ENCODE results near the gene RNF112.
"Not testable (repeated sequence)": the region's sequence is repeated elsewhere in the genome, so short reads cannot be mapped to it uniquely, and the experiment has no call there.

The RNF112 gene

DNA sequence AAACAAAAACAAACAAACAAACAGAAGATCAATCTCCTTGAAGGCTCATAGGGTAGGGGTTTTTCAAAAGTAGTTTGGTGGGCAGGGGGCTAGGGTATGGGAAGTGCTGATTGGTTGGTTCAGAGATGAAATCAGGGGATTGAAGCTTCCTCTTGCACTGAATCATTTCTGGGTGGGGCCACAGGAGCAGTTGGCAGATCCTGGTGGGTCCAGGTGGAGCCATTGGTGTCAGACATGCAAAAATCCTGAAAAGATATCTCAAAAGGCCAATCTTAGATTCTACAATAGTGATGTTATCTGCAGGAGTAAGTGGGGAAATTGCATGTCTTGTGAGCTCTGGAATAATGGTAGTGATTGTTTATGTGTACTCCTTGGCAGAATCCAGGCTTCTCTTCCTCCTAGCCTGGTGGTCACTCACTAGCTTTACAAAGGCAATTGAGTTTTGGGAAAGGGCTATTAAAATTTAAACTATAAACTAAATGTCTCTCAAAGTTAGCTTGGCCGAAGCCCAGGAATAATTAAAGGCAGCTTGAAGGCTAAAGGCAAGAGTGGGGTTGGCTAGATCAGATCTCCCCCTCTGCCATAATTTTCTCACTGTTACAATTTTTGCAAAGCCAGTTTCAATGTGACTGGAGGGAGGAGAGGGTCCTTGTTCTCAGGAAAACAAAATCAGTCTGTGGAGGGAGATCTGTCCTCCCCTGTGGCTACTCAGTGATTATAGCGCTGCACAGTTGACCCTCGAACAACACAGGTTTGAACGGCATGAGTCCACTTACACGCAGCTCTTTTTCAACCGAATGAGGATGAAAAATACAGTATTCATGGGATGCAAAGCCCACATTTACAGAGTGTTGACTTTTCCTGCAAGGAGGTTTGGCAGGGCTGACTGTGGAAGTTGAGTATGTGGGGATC is 45.2 kb downstream of the RNF112 start:
- no peak for DNase-seq

DNA sequence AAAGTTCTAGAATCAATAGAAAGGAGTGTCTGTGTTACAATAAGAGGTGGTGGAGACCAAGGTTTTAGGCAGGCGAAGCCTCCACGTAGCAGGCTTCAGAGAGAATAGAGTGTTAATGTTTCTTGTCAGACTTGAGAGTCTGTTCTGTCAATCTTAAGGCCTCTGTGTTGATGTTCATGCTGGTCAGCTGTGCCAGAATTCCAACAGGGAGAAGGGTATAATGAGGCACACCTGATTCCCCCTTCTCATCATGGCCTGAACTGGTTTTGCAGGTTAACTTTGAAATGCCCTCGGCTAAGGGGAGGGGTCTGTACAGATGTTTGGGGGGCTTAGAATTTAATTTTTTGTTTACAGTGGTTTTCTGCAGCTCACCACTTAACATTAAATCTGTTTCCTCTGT is 46.0 kb downstream of the RNF112 start:
- no peak for DNase-seq

GRCh38 chr17:19457830-19458271 is 46.8 kb downstream of the RNF112 start:
- DNase-seq: no peak

DNA sequence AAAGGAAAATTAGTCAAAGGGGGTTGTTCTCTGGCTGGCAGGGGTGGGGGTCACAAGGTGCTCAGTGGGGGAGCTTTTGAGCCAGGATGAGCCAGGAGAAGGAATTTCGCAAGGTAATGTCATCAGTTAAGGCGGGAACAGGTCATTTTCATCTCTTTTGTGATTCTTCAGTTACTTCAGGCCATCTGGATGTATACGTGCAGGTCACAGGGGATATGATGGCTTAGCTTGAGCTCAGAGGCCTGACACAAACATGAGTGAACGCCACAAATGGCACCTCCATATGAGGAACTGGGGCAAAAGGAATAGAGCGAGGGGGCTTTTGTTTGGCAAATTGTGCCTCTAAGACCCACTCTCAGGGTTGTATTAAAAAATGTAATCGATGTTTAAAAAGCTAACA is 47.4 kb downstream of the RNF112 start:
- not testable (repeated sequence) for DNase-seq

GRCh38 chr17:19459018-19459655 is 48.1 kb downstream of the RNF112 start:
- not testable (repeated sequence) for DNase-seq

DNA sequence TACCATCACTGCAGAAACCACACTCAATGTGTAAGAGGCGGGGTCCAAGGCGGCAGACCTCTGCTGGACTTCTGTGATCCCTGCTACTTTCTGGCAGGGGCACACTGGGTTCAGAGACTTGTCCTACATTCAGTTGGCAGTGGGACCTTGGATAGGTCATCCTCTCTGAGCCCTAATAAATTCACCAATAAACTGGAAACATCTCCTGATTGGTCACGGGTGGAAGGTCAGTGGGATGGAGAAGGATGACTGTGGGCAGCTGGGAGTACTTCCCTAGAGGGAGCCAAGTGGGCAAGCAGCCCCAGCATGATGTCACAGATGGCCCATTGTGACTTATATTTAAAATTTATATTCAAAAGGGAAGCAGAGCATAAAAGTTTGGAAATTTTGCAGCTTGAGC is 49.7 kb downstream of the RNF112 start:
- DNase-seq: no peak

DNA sequence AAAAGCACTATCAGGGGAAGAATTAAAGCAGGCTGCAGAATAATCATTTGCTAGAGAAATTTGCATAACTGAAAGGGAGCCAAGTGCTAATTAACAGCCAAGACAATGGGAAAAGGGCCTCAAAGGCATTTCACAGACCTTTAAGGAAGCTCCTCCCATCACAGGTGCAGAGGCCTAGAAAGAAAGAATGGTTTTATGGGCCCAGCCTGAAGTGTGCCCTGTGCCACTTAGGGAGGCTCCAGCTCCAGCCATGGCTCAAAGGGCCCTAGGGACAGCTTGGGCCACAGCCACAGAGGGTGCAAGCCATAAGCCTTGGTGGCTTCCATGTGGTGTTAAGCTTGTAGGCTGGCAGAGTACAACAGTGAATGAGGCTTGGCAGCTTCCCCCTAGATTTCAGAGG is 50.1 kb downstream of the RNF112 start:
- no peak for DNase-seq

DNA sequence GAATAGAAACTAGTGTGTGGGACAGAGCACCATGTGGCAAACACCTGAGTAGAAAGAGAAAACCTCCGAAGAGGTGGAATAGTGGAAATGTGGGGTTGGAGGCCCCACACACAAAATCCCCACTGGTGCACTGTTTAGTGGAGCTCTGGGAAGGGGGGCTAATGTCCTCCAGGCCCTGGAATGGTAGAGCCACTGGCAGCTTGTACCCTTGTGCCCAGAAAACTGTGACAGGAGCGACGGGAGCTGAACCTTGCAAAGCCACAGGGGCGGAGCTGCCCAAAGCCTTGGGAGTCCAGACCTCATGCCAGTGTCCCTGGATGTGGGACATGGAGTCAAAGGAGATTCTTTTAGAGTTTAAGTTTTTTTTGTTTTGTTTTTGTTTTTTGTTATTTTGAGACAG is 50.6 kb downstream of the RNF112 start:
- no peak for DNase-seq

DNA sequence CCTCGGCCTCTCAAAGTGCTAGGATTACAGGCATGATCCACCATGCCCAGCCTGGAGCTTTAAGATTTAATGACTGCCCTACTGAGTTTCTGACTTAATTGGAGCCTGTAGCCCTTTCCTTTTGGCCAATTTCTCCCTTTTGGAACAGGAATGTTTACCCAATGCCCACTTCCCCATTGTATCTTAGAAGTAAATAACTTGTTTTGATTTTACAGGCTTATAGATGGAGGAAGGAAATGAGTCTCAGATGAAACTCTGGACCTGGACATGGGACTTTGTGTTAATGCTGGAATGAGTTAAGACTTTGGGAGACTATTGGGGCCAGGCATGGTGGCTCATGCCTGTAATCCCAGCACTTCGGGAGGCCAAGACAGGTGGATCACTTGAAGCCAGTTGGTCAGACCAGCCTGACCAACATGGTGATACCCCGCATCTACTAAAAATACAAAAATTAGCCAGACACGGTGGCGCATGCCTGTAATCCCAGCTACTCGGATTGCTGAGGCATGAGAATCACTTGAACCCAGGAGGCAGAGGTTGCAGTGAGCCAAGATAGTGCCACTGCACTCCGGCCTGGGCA is 51.5 kb downstream of the RNF112 start:
- DNase-seq: not testable (repeated sequence)

GRCh38 chr17:19464031-19465026 is 53.3 kb downstream of the RNF112 start:
- no peak for DNase-seq

Data from activated naive CD4-positive, alpha-beta T cell (primary cell).